Lung microvascular endothelial cell (primary cell): Measurements from ENCODE around the gene POLK. TPM values are rescaled to one million over a fixed set of nuclear protein-coding genes. Genes with fewer than 3 reads are reported as not detected.
A peak's percentile ranks its signal among the peaks of the same experiment; 100 is the strongest.
"Not testable (repeated sequence)": the region's sequence is repeated elsewhere in the genome, so short reads cannot be mapped to it uniquely, and the experiment has no call there.

ENCODE experiments used
- DNase-seq, 2 donors: peaks; one replicate each; pipeline versions ENCODE4 v3.0.0 to v3.0.0-alpha.2; 2010; ENCODE audit warnings: low read depth in 2 of 2
- total RNA-seq: library from RNA; depleted of rRNA; stranded (reverse); fragments of >200 nt; gene quantifications from 2 replicates; pipeline ENCODE4 v1.2.1, GENCODE V29; 2014

Gene POLK
- total RNA-seq, 1 donor from 2014 or later: 30.0 TPM

DNA sequence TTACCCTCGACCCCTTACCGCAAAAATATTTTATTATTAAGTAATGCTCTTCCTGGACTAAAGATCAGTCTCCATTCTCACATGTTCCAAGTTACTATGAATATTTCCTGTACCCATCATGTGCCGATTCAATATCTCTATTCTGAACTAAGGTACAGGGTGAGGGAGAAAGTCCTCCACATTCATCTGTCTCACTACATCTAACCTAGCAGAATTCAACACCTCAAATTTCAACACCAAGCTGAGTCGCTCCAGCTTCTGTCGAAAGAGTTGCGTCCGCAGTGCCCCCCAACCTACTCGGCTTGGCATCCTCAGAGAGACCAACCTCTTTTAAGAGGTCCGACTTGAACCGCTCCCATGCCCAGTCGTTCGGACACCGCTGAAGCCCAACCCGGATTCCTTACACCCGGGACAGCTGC is 1.3 kb upstream of the POLK start:
- DNase-seq: peak; percentile 56

DNA sequence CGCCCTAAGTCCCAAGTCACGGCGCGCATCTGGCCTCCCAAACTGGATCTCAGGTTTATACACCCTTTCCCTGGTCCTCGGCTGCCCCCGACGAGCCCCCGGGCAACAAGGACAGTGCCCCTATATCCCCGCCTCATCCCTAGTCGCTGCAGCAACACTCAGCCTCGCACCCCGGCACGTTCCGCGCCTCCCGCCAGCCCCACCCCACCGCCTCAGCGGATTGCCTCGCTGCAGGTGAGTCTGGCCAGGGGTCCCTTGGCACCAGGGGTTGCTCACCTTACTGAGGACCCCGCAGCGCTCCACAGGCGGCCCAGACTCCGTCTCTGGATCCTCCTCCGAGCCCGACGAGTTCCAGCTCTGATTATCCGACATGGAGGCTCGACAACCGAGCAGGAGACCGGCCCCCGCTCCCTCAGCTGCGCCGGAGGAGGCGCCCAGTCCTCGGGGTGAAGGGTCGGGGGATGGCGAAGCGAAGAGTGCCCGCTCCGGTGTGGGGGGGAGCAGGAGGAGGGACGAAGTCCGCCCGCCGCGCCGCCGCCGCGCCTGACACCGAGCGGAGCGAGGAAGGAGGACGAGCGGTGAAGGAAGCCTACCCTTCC is 756 bp upstream of the POLK start:
- DNase-seq: no peak

DNA sequence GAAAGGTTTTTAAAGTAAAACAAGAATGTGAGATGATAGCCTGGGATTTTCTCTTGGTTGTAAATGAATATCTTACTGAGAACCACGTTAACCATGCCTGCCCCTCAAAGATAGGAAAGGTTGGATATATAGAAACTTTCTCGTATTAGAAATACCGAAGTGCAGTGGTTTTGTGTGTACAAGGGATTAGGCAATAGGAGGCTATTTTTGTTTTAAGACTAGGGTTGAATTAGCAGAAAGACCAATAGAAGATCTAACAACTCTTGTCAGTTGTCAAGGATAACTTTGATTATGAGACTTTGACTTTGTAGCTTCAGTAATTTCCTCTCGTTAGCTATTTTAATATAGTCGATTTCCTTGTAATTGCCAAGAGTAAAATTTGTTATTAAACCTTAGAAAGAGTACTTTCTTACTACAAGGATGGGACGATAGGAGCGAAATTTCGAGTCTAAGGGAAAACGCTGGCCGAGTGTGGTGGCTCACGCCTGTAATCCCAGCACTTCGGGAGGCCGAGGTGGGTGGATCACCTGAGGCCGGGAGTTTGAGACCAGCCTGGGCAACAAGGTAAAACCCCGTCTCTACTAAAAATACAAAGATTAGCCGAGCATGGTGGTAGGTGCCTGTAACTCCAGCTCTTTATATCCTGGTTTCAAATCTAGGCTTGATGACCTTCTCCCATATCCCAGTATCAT is 838 bp downstream of the POLK start:
- peak in 1 of 2 donors; percentile 21 for DNase-seq

DNA sequence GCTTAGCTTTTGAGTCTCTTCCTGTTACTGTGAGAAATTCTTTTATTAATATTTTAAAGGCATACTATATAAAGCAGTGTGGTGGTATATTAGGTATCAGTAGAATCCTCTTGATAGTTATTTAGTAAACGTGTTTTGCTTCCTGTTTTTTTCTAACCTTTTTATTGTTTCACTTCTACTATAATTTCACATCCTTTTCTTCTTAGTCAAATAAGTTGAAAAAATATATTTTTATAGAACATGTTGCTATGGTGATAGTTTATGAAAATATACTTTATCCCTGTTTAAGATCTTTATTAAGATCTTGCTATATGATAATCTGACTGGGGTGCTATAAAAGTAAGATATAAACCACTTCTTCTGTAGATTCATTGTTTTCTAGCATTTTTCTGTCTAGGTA is 2.1 kb downstream of the POLK start:
- DNase-seq: no peak

DNA sequence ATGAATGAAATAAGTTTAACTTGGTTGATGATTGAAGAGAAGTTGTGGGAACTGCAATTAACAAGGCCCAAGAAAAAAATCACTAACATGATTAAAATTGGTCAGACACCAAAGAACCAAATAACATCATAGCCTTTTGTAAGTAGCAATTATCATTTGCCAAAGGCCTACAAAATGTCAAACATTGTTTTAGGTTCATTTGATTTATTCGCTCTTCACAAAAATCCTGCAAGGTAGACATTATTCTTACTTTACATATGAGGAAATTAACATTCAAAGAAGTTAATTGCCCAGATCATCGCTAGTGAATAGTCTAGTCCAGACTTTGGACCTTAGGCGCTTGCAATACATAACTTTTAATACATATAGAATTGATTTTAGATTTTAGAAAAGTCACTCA is 2.6 kb downstream of the POLK start:
- DNase-seq: no peak

DNA sequence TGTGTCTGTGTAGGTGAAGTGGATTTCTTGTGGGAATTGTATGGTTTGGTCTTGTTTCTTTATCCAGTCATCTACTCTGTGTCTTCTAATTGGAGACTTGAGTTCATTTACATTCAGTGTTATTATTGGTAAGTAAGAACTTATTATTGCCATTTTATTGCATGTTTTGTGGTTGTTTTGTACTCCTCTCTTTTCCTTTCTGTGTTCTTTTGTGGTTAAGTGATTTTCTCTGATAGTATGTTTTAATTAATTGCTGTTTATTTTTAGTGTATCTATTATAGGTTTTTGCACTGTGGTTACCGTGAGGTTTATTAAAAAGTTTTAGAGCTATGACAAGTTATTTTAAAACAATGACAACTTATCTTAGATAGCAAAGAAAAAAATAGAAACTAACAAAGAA is 8.1 kb downstream of the POLK start:
- DNase-seq: no peak

DNA sequence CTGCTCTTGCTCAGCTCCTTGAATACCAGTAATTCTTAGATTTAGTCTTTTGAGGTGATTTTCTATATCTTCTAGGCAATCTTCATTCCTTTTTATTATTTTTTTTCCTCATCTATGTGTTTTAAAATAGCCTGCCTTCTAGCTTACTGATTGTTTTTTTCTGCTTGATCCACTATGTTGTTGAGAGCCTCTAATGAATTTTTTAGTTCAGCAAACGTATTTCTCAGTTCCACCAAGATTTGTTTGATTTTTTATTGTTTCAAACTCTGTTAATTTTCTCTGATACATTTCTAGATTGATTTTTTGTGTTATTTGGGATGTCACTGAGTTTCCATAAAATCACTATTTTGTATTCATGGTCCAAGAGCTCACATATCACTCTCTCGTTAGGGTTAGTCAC is 9.5 kb downstream of the POLK start:
- no peak for DNase-seq

DNA sequence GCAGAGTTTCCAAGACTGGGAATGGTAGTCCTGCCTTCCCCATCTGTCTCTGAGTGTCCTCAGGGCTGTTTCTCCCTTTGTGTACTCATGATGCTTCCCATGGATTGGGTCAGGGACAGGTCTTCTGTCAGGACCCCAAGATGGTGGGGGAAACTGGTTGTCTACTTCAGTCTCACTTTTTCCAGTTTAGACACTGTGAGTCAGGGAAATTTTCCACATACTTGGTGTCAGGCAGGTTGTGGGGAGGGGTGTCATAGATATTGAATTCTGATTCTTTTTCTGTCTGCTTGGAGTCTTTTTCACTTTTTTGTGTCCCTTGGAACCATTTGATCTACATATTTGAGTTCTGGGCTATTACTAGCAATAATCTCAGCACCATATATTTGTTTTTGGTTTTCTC is 10.3 kb downstream of the POLK start:
- DNase-seq: no peak

DNA sequence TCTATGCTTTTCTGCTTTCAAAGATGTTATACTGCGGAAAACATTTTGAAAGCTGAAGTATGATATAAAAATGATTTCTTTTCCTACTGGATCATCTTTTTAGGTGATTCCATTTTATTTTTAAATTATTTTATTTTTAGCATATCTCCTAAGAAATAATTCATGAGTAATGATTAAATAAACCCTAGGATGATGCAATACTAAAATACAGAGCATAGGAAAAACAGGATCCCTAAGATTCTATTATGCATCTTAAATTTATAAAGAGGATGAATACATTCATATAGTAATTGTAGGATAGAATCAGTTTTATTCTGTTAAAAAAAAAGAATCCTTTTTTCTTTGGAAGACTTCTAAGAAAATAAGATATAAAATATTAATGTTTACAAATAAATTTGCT is 10.9 kb downstream of the POLK start:
- no peak for DNase-seq

DNA sequence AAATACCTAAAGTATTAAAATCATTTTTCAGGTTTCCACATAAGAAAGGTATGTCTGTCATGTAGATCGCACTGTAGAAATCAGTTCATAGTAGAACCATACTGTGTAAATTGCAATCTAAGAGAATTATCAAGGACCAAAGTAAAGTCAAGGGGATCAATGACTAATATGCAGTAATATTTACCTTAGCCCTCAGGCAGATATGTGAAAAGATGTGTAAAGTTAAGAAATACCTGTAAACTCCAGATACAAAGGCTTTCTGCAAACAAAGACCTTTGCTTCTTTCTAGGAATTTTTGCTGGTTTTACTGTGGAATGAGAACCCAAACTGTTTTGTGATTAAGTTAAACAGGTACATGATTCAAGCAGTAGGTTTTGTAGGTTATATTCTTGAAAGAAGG is 11.6 kb downstream of the POLK start:
- DNase-seq: no peak

DNA sequence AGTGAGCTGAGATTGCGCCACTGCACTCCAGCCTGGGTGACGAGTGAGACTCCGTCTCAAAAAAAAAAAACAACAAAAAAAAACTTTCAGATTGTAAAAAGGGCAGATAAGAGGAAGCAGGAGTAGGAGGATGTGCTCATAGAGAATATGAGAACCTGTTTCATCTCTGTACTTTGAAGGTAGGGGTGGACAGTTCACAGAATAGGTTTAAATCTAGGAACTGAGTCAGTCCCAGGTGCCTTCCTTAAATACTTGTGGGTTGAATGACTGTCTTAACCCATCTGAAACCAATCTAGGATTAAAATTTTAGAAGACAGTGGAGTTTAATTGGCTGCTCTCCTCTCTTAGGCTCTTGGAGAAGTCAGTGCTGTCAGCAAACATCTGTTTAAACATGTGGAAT is 12.4 kb downstream of the POLK start:
- no peak for DNase-seq

DNA sequence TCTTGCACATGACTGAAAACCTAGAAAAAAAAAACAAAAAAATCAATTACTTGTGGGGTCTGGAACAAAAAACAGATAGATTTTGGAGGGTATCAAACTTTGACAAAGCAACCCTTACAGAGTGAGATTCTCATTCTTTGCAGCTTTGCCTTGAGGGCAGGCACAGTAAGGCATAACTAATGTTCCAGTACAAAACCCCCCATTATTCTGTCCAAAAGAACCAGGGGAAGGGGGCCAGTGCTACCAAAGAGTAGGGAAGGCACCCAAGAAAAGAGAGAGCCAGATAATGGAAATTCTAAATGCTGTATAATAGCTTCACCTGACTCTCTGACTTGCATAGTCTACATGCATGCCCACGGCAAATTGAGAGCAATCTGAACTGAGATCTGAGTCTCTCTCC is 12.9 kb downstream of the POLK start:
- no peak for DNase-seq

DNA sequence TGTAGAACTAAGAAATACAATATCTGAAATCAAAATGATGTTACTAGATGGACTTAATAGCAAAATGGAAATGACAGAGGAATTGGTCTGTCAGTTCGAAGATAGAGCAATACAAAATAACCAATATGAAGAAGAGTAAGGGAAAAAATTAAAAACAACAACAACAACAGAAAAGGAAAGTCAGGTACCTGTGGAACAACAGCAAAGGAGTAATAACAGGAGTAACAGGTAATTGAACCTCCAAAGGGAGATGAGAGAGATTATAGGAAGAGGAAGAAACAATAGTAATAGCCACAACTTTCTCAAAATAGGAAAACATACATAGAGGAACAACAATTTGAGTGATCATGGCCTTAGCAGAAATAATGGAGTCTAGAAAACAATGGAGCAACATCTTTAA is 13.7 kb downstream of the POLK start:
- no peak for DNase-seq

DNA sequence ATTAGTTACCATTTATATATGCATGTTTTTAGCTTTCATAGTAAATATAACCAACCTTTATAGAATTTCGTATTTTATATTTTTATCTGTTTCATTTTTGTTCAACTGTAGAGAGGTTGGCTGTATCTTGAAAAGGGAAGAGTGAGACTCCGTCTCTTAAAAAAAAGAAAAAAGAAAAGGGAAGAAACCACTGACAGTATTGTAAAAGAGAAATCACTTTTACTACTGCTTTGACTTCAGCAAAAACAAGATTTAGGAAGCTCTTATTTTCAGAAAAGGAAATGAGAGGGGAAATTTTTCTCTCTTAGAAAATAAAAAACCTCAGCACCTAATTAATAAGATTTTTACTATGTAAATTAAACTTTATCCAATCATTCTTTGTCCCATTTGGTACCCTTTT is 14.4 kb downstream of the POLK start:
- DNase-seq: no peak

DNA sequence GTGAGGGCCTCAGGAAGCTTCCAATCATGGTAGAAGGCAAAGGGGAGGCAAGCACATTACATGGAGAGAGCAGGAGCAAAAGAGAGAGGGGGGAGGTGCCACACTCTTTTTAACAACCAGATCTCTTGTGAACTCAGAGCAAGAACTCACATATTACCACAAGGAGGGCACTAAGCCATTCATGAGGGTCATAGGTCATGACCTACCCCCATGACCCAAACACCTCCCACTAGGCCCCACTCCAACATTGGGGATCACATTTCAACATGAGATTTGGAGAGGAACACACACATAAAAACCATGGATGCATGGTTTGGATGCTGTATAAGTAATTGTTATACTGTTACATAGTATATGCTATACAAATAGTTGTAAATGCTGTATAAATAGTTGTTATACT is 17.5 kb downstream of the POLK start:
- DNase-seq: no peak

DNA sequence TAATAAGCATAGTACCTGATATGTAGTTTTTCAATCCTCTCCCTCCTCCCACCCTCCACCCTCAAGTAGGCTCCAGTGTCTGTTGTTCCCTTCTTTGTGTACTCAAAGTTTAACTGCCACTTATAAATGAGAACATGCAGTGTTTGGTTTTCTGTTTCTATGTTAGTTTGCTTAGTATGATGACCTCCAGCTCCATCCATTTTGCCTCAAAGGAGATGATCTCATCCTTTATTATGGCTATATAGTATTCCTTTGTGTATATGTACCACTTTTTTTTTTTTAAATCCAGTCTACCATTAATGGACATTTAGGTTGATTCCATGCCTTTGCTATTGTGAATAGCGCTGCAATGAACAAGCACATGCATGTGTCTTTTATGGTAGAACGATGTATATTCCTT is 20.5 kb downstream of the POLK start:
- no peak for DNase-seq

DNA sequence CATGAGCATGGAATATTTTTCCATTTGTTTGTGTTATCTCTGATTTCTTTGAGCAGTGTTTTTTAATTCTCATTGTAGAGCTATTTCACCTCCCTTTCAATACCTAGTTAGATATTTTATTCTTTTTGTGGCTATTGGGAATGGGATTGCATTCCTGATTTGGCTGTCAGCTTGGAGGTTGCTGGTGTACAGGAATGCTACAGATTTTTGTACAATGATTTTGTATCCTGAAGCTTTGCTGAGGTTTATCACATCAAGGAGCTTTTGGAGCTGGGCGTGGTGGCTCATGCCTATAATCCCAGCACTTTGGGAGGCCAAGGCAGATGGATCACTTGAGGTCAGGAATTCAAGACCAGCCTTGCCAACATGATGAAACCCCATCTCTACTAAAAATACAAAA is 22.0 kb downstream of the POLK start:
- DNase-seq: not testable (repeated sequence)

DNA sequence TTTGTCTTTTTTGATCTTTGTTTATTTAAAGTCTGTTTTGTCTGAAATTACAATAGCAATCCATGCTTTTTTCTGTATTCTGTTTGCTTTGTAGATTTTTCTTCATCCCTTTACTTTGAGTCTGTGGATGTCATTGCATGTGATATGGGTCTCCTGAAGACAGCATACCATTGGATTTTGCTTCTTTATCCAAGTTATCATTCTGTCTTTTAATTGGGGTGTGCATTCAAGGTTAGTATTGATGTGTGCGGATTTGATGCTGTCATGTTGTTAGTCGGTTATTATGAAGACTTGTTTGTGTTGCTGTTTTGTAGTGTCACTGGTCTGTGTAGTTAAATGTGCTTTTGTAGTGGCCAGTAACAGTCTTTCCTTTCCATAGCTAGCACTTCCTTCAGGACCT is 23.0 kb downstream of the POLK start:
- DNase-seq: no peak

DNA sequence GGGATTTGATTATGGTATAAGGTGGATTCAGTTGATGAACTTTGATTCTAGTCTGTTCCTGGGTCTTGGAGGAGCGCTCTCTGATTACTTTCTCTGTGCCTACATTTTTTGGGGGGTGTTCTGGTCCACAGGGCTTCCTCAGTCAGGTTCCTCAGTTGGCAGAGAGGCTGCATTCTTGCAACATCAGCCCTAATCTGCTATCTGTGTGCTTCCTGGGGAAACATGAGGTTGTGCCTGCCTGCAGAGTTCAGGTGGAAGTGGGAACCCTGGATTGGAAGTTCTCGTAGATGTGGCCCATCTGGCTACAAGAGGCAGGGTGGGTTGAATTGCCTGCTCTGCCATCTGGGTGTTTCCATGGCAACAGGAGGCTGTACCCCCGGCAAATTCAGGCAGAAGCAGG is 24.5 kb downstream of the POLK start:
- DNase-seq: peak in 1 of 2 donors; percentile 41

DNA sequence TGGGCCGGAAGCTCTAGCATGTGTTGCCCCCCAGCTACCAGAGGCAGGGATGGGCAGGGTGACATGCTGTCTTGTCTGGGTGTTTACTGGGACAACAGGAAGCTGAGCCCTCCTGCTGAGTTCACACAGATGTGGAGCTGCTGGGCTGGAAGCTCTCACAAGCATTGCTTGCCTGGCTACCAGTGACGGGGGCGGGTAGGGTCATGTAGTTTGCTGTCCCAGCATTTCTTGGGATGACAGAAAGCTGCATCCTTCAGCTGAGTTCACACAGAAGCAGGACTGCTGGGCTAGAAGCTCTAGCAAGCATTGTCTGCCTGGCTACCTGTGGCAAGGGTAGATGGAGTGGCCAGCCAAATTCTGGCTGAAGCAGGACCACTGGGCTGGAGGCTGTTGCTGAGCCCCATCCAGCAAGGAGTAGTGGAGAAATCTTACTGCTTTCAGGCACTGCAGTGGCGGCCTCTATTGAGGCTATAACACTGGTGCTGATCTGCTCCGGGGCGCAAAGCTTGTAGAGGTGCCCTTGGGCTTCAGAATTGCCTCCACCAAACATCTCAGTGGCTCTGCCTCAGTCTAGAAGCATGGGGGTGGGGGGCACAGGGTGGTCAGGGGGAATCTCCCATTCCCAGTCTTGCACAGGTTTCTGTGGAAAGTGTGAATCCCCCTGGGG is 25.1 kb downstream of the POLK start:
- no peak for DNase-seq

DNA sequence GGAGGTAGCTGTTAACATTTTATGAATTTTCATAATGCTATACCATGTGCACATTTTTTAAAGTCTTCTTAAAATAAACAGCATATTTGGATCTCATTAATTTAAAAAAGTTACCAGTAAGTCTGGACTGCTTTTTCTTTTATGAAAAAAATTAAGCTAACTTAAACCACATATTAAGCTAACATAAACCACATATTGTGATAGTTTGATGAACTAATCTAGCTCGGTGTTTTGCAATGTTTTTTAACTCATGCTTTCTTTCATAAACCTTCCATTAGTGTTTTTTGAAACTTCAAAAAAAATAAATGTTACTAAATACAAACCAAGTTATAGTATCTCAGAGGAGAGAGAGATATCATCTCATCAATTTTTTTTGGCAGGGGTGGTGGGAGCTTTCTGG is 26.5 kb downstream of the POLK start:
- no peak for DNase-seq

DNA sequence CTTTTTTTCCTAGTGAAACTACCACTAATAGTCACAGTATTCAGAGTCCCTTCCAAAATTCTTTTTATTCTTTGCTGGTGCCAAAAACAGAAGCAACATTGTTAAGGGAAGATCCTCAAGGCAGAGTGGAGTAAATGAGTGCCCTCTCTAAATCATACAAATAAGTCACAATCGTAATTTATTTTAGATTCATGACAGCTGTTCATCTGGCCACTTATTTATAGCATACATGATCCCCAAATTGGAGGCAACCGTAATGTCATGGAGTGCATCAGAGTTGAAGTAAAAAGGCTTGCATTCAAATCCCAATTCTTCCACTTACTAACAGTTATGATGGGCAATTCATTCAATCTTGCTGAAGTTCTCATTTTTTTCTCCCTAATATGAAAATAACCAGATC is 33.4 kb downstream of the POLK start:
- no peak for DNase-seq

DNA sequence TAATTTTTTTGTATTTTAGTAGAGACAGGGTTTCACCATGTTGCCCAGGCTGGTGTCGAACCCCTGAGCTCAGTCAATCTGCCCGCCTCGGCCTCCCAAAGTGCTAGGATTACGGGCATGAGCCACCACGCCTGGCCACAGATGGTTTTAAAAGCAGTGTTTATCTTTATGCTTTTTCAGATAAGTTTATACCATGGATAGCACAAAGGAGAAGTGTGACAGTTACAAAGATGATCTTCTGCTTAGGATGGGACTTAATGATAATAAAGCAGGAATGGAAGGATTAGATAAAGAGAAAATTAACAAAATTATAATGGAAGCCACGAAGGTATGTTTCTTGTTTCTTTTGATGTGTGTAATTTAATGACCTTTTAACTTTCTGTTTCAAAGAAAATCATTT is 35.1 kb downstream of the POLK start:
- DNase-seq: no peak
